H1 (cell line): ENCODE data around the gene RASEF. TPM values are rescaled to one million over a fixed set of nuclear protein-coding genes. Genes with fewer than 3 reads are reported as not detected.

ENCODE experiments used
- CTCF ChIA-PET: fragments of 300-600 bp; sonication (Branson Sonifier 250); formaldehyde crosslinking; loops from one replicate; lab custom pipeline; 2021; ENCODE audit not compliant: partially characterized antibody; lab: Charles Lee
- POLR2A ChIA-PET: fragments of 300-600 bp; sonication (Branson Sonifier 250); formaldehyde crosslinking; loops from one replicate; lab custom pipeline; 2021; ENCODE audit warnings: inconsistent platforms; ENCODE audit not compliant: partially characterized antibody; lab: Charles Lee
- DNase-seq, 2 experiments: peaks; one replicate each; pipeline versions ENCODE4 v3.0.0 to v3.0.0-alpha.2; 2010 to 2022; ENCODE audit warnings: low spot score in 2 of 2, low read depth in 1 of 2, mixed read lengths in 1 of 2
- FAIRE-seq: peaks from 2 replicates; lab custom pipeline; 2011; peaks lifted over from hg19 to GRCh38; lab: Jason Lieb, UNC
- H2AFZ ChIP-seq: 2 replicates; pipeline ENCODE4 v1.8.1; 2012; ENCODE audit warnings: low read length, inconsistent platforms
- H2AK5ac ChIP-seq: 2 replicates; pipeline ENCODE4 v1.6.1; 2013; ENCODE audit warnings: low read depth, low read length
- H2BK120ac ChIP-seq: replicated peaks from 2 replicates; pipeline ENCODE3; 2013; ENCODE audit warnings: low read depth, low read length, inconsistent platforms
- H2BK12ac ChIP-seq: 2 replicates; pipeline ENCODE4 v1.6.1; 2013; ENCODE audit warnings: low read depth, low read length
- H2BK15ac ChIP-seq: 2 replicates; pipeline ENCODE4 v1.6.1; 2013; ENCODE audit warnings: low read length
- H2BK20ac ChIP-seq: 2 replicates; pipeline ENCODE4 v1.6.1; 2013; ENCODE audit warnings: low read length
- H2BK5ac ChIP-seq: 2 replicates; pipeline ENCODE4 v1.6.1; 2013; ENCODE audit warnings: low read depth, low read length
- H3K14ac ChIP-seq: 2 replicates; pipeline ENCODE4 v1.6.1; 2013; ENCODE audit warnings: inconsistent platforms; ENCODE audit not compliant: insufficient read length
- H3K18ac ChIP-seq: 2 replicates; pipeline ENCODE4 v1.6.1; 2013; ENCODE audit warnings: low read length; ENCODE audit errors: extremely low read depth
- H3K23ac ChIP-seq: 2 replicates; pipeline ENCODE4 v1.6.1; 2013; ENCODE audit warnings: inconsistent platforms; ENCODE audit not compliant: insufficient read length
- H3K23me2 ChIP-seq: 2 replicates; pipeline ENCODE4 v1.6.1; 2013; ENCODE audit warnings: low read depth, low read length
- H3K27ac ChIP-seq: 2 replicates; pipeline ENCODE4 v1.6.1; 2011; ENCODE audit warnings: low read depth, low read length, inconsistent platforms
- H3K27me3 ChIP-seq, 4 experiments: replicated peaks in 1 of 4; 1 replicate in 1 of 4; 2 replicates in 3 of 4; pipeline versions ENCODE4 v1.6.1 to v1.8.1; 2011 to 2013; ENCODE audit warnings: low read length in 3 of 4, mild to moderate bottlenecking in 3 of 4, inconsistent platforms in 2 of 4, mixed read lengths in 2 of 4, moderate library complexity in 1 of 4; ENCODE audit not compliant: control insufficient read depth in 3 of 4, insufficient read depth in 3 of 4; ENCODE audit errors: extremely low read depth in 1 of 4
- H3K36me3 ChIP-seq, 4 experiments: 2 replicates each; pipeline versions ENCODE4 v1.6.1 to v1.8.1; 2011 to 2013; ENCODE audit warnings: mild to moderate bottlenecking in 4 of 4, low read length in 3 of 4, moderate library complexity in 2 of 4, control low read depth in 1 of 4, inconsistent platforms in 1 of 4; ENCODE audit not compliant: insufficient read depth in 4 of 4, control insufficient read depth in 2 of 4
- H3K4ac ChIP-seq: replicated peaks from 2 replicates; pipeline ENCODE3; 2013; ENCODE audit warnings: low read length, low read depth, mixed read lengths, inconsistent platforms; ENCODE audit not compliant: insufficient read length
- H3K4me1 ChIP-seq, 4 experiments: replicated peaks in 1 of 4; 1 replicate in 1 of 4; 2 replicates in 3 of 4; pipeline versions ENCODE4 v1.6.1 to v1.8.1; 2011 to 2013; ENCODE audit warnings: low read length in 3 of 4, inconsistent platforms in 2 of 4, mixed read lengths in 1 of 4; ENCODE audit not compliant: insufficient read depth in 4 of 4, control insufficient read depth in 3 of 4
- H3K4me2 ChIP-seq, 2 experiments: 2 replicates each; pipeline versions ENCODE4 v1.6.1 to v1.8.1; 2011 to 2013; ENCODE audit warnings: low read depth in 2 of 2, low read length in 2 of 2, control low read depth in 1 of 2, inconsistent platforms in 1 of 2, mild to moderate bottlenecking in 1 of 2; ENCODE audit not compliant: insufficient read depth in 1 of 2
- H3K4me3 ChIP-seq, 4 experiments: fragments of 200-600, 300-600 bp in 1 of 4; sonication (generic), shearing (Covaris generic), sonication (Bioruptor Twin) in 1 of 4; 2 replicates each; pipeline versions ENCODE4 v1.5.1 to v1.8.1; 2011 to 2016; ENCODE audit warnings: low read length in 4 of 4, low read depth in 3 of 4, control low read depth in 2 of 4, inconsistent platforms in 2 of 4, mild to moderate bottlenecking in 2 of 4, mixed read lengths in 1 of 4, moderate library complexity in 1 of 4; ENCODE audit not compliant: insufficient read depth in 2 of 4; ENCODE audit errors: extremely low read depth in 1 of 4
- H3K56ac ChIP-seq: replicated peaks from 2 replicates; pipeline ENCODE3; 2013; ENCODE audit warnings: low read depth, mild to moderate bottlenecking, mixed read lengths, low read length, inconsistent platforms; ENCODE audit not compliant: insufficient read length
- H3K79me1 ChIP-seq: 2 replicates; pipeline ENCODE4 v1.6.1; 2013; ENCODE audit warnings: low read depth, low read length, control low read depth
- H3K79me2 ChIP-seq, 2 experiments: 2 replicates each; pipeline versions ENCODE4 v1.6.1 to v1.8.1; 2012 to 2013; ENCODE audit warnings: low read length in 2 of 2, mild to moderate bottlenecking in 2 of 2, inconsistent platforms in 1 of 2; ENCODE audit not compliant: insufficient read depth in 2 of 2, control insufficient read depth in 1 of 2
- H3K9ac ChIP-seq, 4 experiments: replicated peaks in 1 of 4; 1 replicate in 1 of 4; 2 replicates in 3 of 4; pipeline versions ENCODE4 v1.6.1 to v1.8.1; 2011 to 2013; ENCODE audit warnings: low read depth in 3 of 4, low read length in 3 of 4, control low read depth in 2 of 4, mild to moderate bottlenecking in 2 of 4, moderate library complexity in 2 of 4, inconsistent platforms in 1 of 4; ENCODE audit errors: extremely low read depth in 1 of 4
- H3K9me3 ChIP-seq, 2 experiments: 2 replicates each; pipeline versions ENCODE4 v1.6.1 to v1.8.1; 2012 to 2013; ENCODE audit warnings: mild to moderate bottlenecking in 2 of 2, moderate library complexity in 2 of 2, control low read depth in 1 of 2, inconsistent platforms in 1 of 2, low read depth in 1 of 2, low read length in 1 of 2, mixed read lengths in 1 of 2; ENCODE audit not compliant: insufficient read depth in 2 of 2
- H4K20me1 ChIP-seq, 2 experiments: replicated peaks in 1 of 2; 2 replicates each; pipeline versions ENCODE3 to v1.8.1; 2011 to 2013; ENCODE audit warnings: inconsistent platforms in 2 of 2, low read length in 2 of 2, mild to moderate bottlenecking in 1 of 2; ENCODE audit not compliant: insufficient read depth in 2 of 2, control insufficient read depth in 1 of 2
- H4K5ac ChIP-seq: 2 replicates; pipeline ENCODE4 v1.6.1; 2013; ENCODE audit warnings: low read length, low read depth, mixed read lengths, inconsistent platforms; ENCODE audit not compliant: insufficient read length
- H4K8ac ChIP-seq: 2 replicates; pipeline ENCODE4 v1.8.0; 2013; ENCODE audit warnings: mild to moderate bottlenecking, moderate library complexity, low read length, inconsistent platforms; ENCODE audit not compliant: insufficient read depth; ENCODE audit errors: extremely low read depth
- H4K91ac ChIP-seq: replicated peaks from 2 replicates; pipeline ENCODE3; 2013; ENCODE audit warnings: low read length, mixed read lengths, inconsistent platforms; ENCODE audit not compliant: insufficient read length
- BRCA1 ChIP-seq: IDR thresholded peaks from 2 replicates; pipeline ENCODE4 v1.6.1; 2012; ENCODE audit warnings: low read depth, low read length, improper control_type of control experiment
- CEBPB ChIP-seq: IDR thresholded peaks from 2 replicates; pipeline ENCODE4 v1.6.1; 2012; ENCODE audit warnings: low read depth, low read length
- EP300 ChIP-seq, 2 experiments: IDR thresholded peaks; 1 replicate in 1 of 2; 2 replicates in 1 of 2; pipeline ENCODE4 v1.6.1; 2011 to 2012; ENCODE audit warnings: low read depth in 2 of 2, low read length in 2 of 2, mild to moderate bottlenecking in 2 of 2, borderline replicate concordance in 1 of 2, inconsistent platforms in 1 of 2, moderate library complexity in 1 of 2
- EZH2 ChIP-seq: fragments of 200-600 bp; sonication (generic); IDR thresholded peaks from 2 replicates; pipeline ENCODE4 v1.7.1; 2012; ENCODE audit warnings: low read depth, mild to moderate bottlenecking, moderate library complexity, low read length, inconsistent platforms; ENCODE audit not compliant: severe bottlenecking
- HDAC6 ChIP-seq: IDR thresholded peaks from one replicate; pipeline ENCODE4 v1.7.1; 2012; ENCODE audit warnings: low read depth, mild to moderate bottlenecking, inconsistent platforms, low read length, moderate library complexity
- JUND ChIP-seq: IDR thresholded peaks from 2 replicates; pipeline ENCODE4 v1.6.1; 2011; ENCODE audit warnings: mild to moderate bottlenecking, improper control_type of control experiment, low read length
- KDM1A ChIP-seq: fragments of 200-600, 300-600 bp; sonication (generic); IDR thresholded peaks from 2 replicates; pipeline ENCODE4 v1.7.1; 2016; ENCODE audit warnings: mild to moderate bottlenecking, low read length, borderline replicate concordance
- KDM5A ChIP-seq: fragments of 200-600 bp; IDR thresholded peaks from 2 replicates; pipeline ENCODE4 v1.7.1; 2012; ENCODE audit warnings: mild to moderate bottlenecking, low read length, inconsistent platforms, mixed read lengths
- RAD21 ChIP-seq, 2 experiments: IDR thresholded peaks in 1 of 2; conservative IDR thresholded peaks in 1 of 2; 2 replicates each; pipeline ENCODE4 v1.6.1; 2011; ENCODE audit warnings: low read depth in 2 of 2, low read length in 2 of 2, improper control_type of control experiment in 1 of 2, inconsistent platforms in 1 of 2, mild to moderate bottlenecking in 1 of 2, moderate library complexity in 1 of 2
- RBBP5 ChIP-seq: IDR thresholded peaks from 2 replicates; pipeline ENCODE4 v1.7.1; 2012; ENCODE audit warnings: low read depth, mild to moderate bottlenecking, inconsistent platforms, low read length, moderate library complexity, borderline replicate concordance
- SAP30 ChIP-seq: fragments of 300-600 bp; sonication (generic); IDR thresholded peaks from 2 replicates; pipeline ENCODE4 v1.7.1; 2012; ENCODE audit warnings: low read length, moderate library complexity, mild to moderate bottlenecking, inconsistent platforms; ENCODE audit not compliant: insufficient read depth, insufficient replicate concordance
- SIX5 ChIP-seq: IDR thresholded peaks from 2 replicates; pipeline ENCODE4 v1.6.1; 2011; ENCODE audit warnings: mild to moderate bottlenecking, low read depth, low read length
- SP2 ChIP-seq: IDR thresholded peaks from 2 replicates; pipeline ENCODE4 v1.6.1; 2012; ENCODE audit warnings: mild to moderate bottlenecking, low read length, inconsistent platforms
- SP4 ChIP-seq: IDR thresholded peaks from 2 replicates; pipeline ENCODE4 v1.6.1; 2012; ENCODE audit warnings: low read length, inconsistent platforms
- SUZ12 ChIP-seq: fragments of 200-600 bp; sonication (generic); IDR thresholded peaks from 2 replicates; pipeline ENCODE4 v1.6.1; 2012; ENCODE audit warnings: mild to moderate bottlenecking, inconsistent platforms, low read length, moderate library complexity, mixed read lengths
- polyA plus RNA-seq, 7 experiments: library from polyadenylated mRNA; depleted of rRNA in 3 of 7; stranded (reverse) in 5 of 7; unstranded in 2 of 7; fragments of >200 nt in 5 of 7; fragments of 200-250 nt in 2 of 7; gene quantifications; 1 replicate in 5 of 7; 2 replicates in 1 of 7; 4 replicates in 1 of 7; pipeline versions ENCODE4 v1.2.1 to v1.2.3, GENCODE V29; 2011 to 2013; ENCODE audit warnings: missing spikeins in 2 of 7, mixed read lengths in 2 of 7
- total RNA-seq: library from RNA; stranded (reverse); fragmentation: NEBNext Ultra II Directional; extraction: Animal tissue kit (Norgen Biotek cat#: 25700); gene quantifications from 2 replicates; pipeline ENCODE4 v1.2.1, GENCODE V29; 2021

The RASEF gene
- total and polyA plus RNA-seq, 2 of the 8 experiments (the other 6 are each of a cell fraction or from before 2014, with no cell fraction given): 1.1 to 4.6 TPM

DNA sequence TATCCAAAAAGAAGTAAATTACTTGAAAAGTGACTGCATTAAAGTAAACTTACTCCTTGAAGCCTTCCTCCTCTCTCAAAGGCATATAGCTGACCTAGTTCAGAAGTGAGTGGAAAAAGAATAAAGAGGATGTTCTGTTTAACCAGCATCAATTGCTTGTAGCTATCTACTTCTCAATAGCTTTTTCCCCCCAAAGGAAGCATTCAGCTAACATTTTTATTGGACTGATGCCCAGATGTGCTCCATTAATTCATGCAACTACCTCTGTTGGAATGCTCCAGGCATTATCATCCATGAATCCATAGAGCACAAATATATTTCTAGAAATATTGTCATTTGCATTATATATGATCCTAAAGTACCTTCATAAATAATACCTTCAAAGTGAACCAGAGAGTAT is 132.8 kb downstream of the RASEF start:
- Histone ChIP-seq H3K4ac (no peak overlapping the region), H3K9me3 (no peaks in the 10 kb centered on the region), H2BK120ac (no peak overlapping the region), H4K5ac (no peak overlapping the region), H3K18ac (no peak overlapping the region), H2AK5ac (no peak overlapping the region), H3K23ac (no peak overlapping the region), H4K91ac (no peak overlapping the region), H3K4me2 (no peak overlapping the region), H3K79me2 (no peaks in the 10 kb centered on the region), H3K9ac (no peak overlapping the region), H4K20me1 (no peaks in the 10 kb centered on the region), H2BK15ac (no peak overlapping the region), H3K14ac (no peak overlapping the region), H4K8ac (no peak overlapping the region), H3K27ac (no peak overlapping the region), H3K56ac (no peak overlapping the region), H3K4me1 (no peaks in the 10 kb centered on the region), H3K4me3 (no peak overlapping the region), H3K36me3 (no peaks in the 10 kb centered on the region), H2BK5ac (no peak overlapping the region), H2AFZ (no peak overlapping the region), H3K79me1 (no peaks in the 10 kb centered on the region), H2BK12ac (no peak overlapping the region), H3K27me3 (no peaks in the 10 kb centered on the region), H3K23me2 (no peaks in the 10 kb centered on the region), H2BK20ac (no peak overlapping the region)
- no peak for FAIRE-seq
- TF ChIP-seq RBBP5 (no peak), SIX5 (no peak), EZH2 (no peak), SP2 (no peak), HDAC6 (no peak), KDM5A (no peak), SAP30 (no peak), KDM1A (no peak), SUZ12 (no peak), EP300 (IDR thresholded peaks at IDR 0.05; ENCODE audit: borderline replicate concordance in 1 of 2, low read depth in 2 of 2, low read length in 2 of 2) (no peak), SP4 (no peak), BRCA1 (no peak), JUND (no peak), CEBPB (no peak), RAD21 (IDR thresholded peaks at IDR 0.05 in 1 of 2, conservative IDR thresholded peaks at IDR 0.05 in 1 of 2; ENCODE audit: low read depth in 2 of 2, low read length in 2 of 2) (no peak)
- DNase-seq: no peak
- ChIA-PET POLR2A (no interaction called here), CTCF (no interaction called here)
